OCI-LY1 (cell line): ENCODE measurements around the gene METTL25.

Source experiments
- H2AFZ ChIP-seq: fragments of 200-600 bp; sonication (generic), shearing (Covaris generic); 2 replicates; pipeline ENCODE4 v1.6.0; 2014; ENCODE audit warnings: antibody characterized with exemption, mild to moderate bottlenecking, low read length
- H3F3A ChIP-seq: fragments of 200-600 bp; sonication (generic), shearing (Covaris generic); 2 replicates; pipeline ENCODE4 v1.6.0; 2014; ENCODE audit warnings: mild to moderate bottlenecking, antibody characterized with exemption, low read length, moderate library complexity; ENCODE audit not compliant: insufficient read depth
- H3K27ac ChIP-seq: fragments of 200-600 bp; sonication (generic); 2 replicates; pipeline ENCODE4 v1.5.1; 2014; ENCODE audit warnings: low read length, mixed run types, mild to moderate bottlenecking, low read depth; ENCODE audit not compliant: poor library complexity, severe bottlenecking
- H3K27me3 ChIP-seq: fragments of 200-600 bp; sonication (generic); 2 replicates; pipeline ENCODE4 v1.6.0; 2014; ENCODE audit warnings: antibody characterized with exemption, mild to moderate bottlenecking, low read length, moderate library complexity; ENCODE audit not compliant: insufficient read depth
- H3K36me3 ChIP-seq: fragments of 200-600 bp; sonication (generic); 2 replicates; pipeline ENCODE4 v1.6.1; 2014; ENCODE audit warnings: mild to moderate bottlenecking, antibody characterized with exemption, low read length, moderate library complexity, mixed read lengths; ENCODE audit not compliant: insufficient read depth
- H3K4me1 ChIP-seq: fragments of 200-600 bp; sonication (generic); 2 replicates; pipeline ENCODE4 v1.5.1; 2014; ENCODE audit warnings: mild to moderate bottlenecking, low read length, moderate library complexity; ENCODE audit not compliant: insufficient read depth, severe bottlenecking
- H3K4me2 ChIP-seq: fragments of 200-600 bp; sonication (generic), shearing (Covaris generic); 2 replicates; pipeline ENCODE4 v1.6.1; 2014; ENCODE audit warnings: low read length
- H3K4me3 ChIP-seq: fragments of 200-600 bp; sonication (generic); 2 replicates; pipeline ENCODE4 v1.5.1; 2014; ENCODE audit warnings: low read length, low read depth, mild to moderate bottlenecking, mixed read lengths; ENCODE audit not compliant: poor library complexity, severe bottlenecking
- H3K79me2 ChIP-seq: fragments of 200-600 bp; shearing (Covaris generic); 2 replicates; pipeline ENCODE4 v1.6.1; 2016; ENCODE audit warnings: mixed run types, low read length, mixed read lengths; ENCODE audit not compliant: insufficient read depth
- H3K9ac ChIP-seq: fragments of 200-600 bp; sonication (generic), shearing (Covaris generic); 2 replicates; pipeline ENCODE4 v1.6.1; 2014; ENCODE audit warnings: mild to moderate bottlenecking, low read length, mixed read lengths
- H3K9me2 ChIP-seq: fragments of 200-600 bp; sonication (generic), shearing (Covaris generic); 2 replicates; pipeline ENCODE4 v1.6.1; 2014; ENCODE audit warnings: low read depth, mild to moderate bottlenecking, low read length, mixed read lengths
- H3K9me3 ChIP-seq: fragments of 200-600 bp; shearing (Covaris generic); 2 replicates; pipeline ENCODE4 v1.6.1; 2014; ENCODE audit warnings: low read length, mixed read lengths
- H4K20me1 ChIP-seq: fragments of 200-600 bp; sonication (generic), shearing (Covaris generic); 2 replicates; pipeline ENCODE4 v1.6.0; 2016; ENCODE audit warnings: mild to moderate bottlenecking, low read length; ENCODE audit not compliant: insufficient read depth
- CTCF ChIP-seq: fragments of 200-600 bp; sonication (generic), shearing (Covaris generic); IDR thresholded peaks from 2 replicates; pipeline ENCODE4 v1.5.1; 2017; ENCODE audit warnings: mild to moderate bottlenecking, antibody characterized with exemption, low read length, moderate library complexity, mixed read lengths
- EZH2 ChIP-seq: fragments of 200-600 bp; sonication (generic), shearing (Covaris generic); IDR thresholded peaks from 2 replicates; pipeline ENCODE4 v1.8.0; 2017; ENCODE audit warnings: borderline replicate concordance, mixed run types, mild to moderate bottlenecking, antibody characterized with exemption, low read length, moderate library complexity, mixed read lengths

Gene METTL25

DNA sequence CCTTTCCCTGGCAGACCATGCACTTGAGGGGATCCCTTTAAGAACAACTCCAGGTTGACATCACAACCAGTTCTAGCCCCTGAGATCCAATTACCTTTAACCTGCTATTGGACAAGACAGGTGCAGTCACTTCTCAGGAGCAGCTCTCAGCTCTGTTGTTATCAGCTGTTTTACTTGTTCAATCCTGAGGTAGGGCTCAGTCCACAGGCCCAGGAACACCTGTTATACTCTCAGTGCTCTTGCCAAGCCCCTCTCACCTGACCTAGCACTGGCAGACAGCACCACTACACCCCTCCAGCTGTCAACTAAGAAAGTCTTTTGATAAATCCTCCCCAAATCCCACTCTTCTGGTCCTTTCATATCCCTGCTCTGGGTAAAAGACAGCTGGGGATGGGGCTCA, 164.4 kb downstream of the METTL25 start:
- no peaks in the 10 kb centered on the region for H3K4me1 ChIP-seq
- H3K79me2 ChIP-seq: no peaks in the 10 kb centered on the region
- no peaks in the 10 kb centered on the region for H3F3A ChIP-seq
- H3K9ac ChIP-seq: no peak overlapping the region
- H3K9me2 ChIP-seq: no peaks in the 10 kb centered on the region
- H3K9me3 ChIP-seq: no peaks in the 10 kb centered on the region
- H3K4me2 ChIP-seq: no peak overlapping the region
- H4K20me1 ChIP-seq: no peaks in the 10 kb centered on the region
- H3K27me3 ChIP-seq: no peaks in the 10 kb centered on the region
- no peak overlapping the region for H3K4me3 ChIP-seq
- no peaks in the 10 kb centered on the region for H3K36me3 ChIP-seq
- no peak overlapping the region for H2AFZ ChIP-seq
- TF ChIP-seq EZH2 (no peak), CTCF (no peak)
- H3K27ac ChIP-seq: no peak overlapping the region

DNA sequence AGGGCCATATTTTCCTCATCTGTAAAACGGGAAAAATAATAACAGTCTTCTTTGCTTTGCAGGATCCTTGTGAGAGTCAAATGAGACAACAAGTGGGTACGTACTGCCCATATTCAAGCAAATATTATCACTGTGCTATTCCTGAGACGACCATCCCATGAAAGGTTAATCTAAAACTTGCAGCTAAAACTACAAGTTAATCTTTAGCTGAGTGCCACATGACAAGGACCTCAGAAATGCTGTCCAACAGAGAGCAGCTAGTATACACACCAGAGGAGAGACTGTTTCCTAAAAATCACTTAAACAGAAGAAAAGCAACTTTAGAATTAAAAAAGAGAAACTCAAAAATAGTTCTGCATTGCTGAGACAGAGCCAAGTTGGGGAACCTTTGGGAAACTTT, 165.7 kb downstream of the METTL25 start:
- Histone ChIP-seq H3K9me2 (no peaks in the 10 kb centered on the region), H3K36me3 (no peaks in the 10 kb centered on the region), H4K20me1 (no peaks in the 10 kb centered on the region), H3K4me1 (no peaks in the 10 kb centered on the region), H3K9me3 (no peaks in the 10 kb centered on the region), H3K27me3 (no peaks in the 10 kb centered on the region), H3K4me2 (no peak overlapping the region), H3K4me3 (no peak overlapping the region), H2AFZ (no peak overlapping the region), H3K27ac (no peak overlapping the region), H3K9ac (no peak overlapping the region), H3F3A (no peaks in the 10 kb centered on the region), H3K79me2 (no peaks in the 10 kb centered on the region)
- TF ChIP-seq CTCF: no peak
- no peak for TF ChIP-seq EZH2

DNA sequence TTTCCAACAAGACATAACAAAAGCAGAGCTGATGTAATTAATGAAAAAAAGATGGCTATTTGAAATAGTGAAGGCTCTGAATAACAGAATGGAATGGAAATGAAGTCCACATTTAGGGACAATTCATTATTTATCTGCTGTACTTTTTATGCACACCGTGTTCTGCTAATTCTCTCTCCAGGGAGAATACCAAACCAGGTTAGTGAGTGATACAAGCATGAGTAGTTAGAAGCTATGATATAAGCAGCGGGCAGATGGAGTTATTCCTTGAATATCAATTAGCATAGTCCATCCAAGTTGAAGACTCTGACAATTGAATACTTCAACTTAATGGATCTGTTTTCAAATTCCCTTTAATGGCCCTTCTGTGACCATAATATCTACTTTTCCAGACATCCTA, 166.3 kb downstream of the METTL25 start:
- H3K9me2 ChIP-seq: no peaks in the 10 kb centered on the region
- no peak overlapping the region for H3K4me3 ChIP-seq
- H3K27me3 ChIP-seq: no peaks in the 10 kb centered on the region
- H3K79me2 ChIP-seq: no peaks in the 10 kb centered on the region
- H3K9ac ChIP-seq: no peak overlapping the region
- no peaks in the 10 kb centered on the region for H3K36me3 ChIP-seq
- no peaks in the 10 kb centered on the region for H3K9me3 ChIP-seq
- no peak overlapping the region for H3K27ac ChIP-seq
- no peak for TF ChIP-seq CTCF
- no peak for TF ChIP-seq EZH2
- H2AFZ ChIP-seq: no peak overlapping the region
- H3F3A ChIP-seq: no peaks in the 10 kb centered on the region
- no peaks in the 10 kb centered on the region for H4K20me1 ChIP-seq
- H3K4me1 ChIP-seq: no peaks in the 10 kb centered on the region
- no peak overlapping the region for H3K4me2 ChIP-seq
